Measurements from ENCODE around the gene CACNA1H.

The CACNA1H gene

GRCh38 chr16:1107141-1107540, 45.8 kb upstream of the CACNA1H start:
- no peak for DNase-seq
- Histone ChIP-seq H3K36me3 (ENCODE audit: control insufficient read depth in 1 of 2, insufficient read depth in 2 of 2, low read depth in 1 of 2, low read length in 2 of 2) (no peaks in the 10 kb centered on the region), H3K23ac (ENCODE audit: low read length in 2 of 2) (no peak overlapping the region), H3K4me1 (ENCODE audit: control insufficient read depth, insufficient read depth, low read depth, low read length) (peaks cover 15% of the 10 kb centered on the region), H3K4ac (ENCODE audit: low read depth in 1 of 2, low read length in 2 of 2) (no peak overlapping the region), H3K27me3 (ENCODE audit: control insufficient read depth in 1 of 2, insufficient read depth in 1 of 2, low read length in 2 of 2) (peaks cover 48 to 81% of the 10 kb centered on the region in 2 experiments), H3K18ac (ENCODE audit: low read depth in 1 of 2, low read length in 2 of 2) (no peak overlapping the region), H3K79me1 (replicated peaks; ENCODE audit: low read length, poor library complexity, severe bottlenecking) (no peaks in the 10 kb centered on the region), H3K9ac (ENCODE audit: low read length) (no peak overlapping the region), H4K8ac (ENCODE audit: low read length) (no peak overlapping the region), H3K27ac (ENCODE audit: low read length, poor library complexity, severe bottlenecking) (no peak overlapping the region), H4K91ac (ENCODE audit: low read length) (no peak overlapping the region), H2AFZ (ENCODE audit: low read depth, low read length) (no peak overlapping the region), H2BK5ac (ENCODE audit: low read depth, low read length, poor library complexity, severe bottlenecking) (no peak overlapping the region), H3K4me3 (ENCODE audit: insufficient read depth in 1 of 2, low read depth in 1 of 2, low read length in 2 of 2) (no peak overlapping the region), H2BK120ac (ENCODE audit: low read depth, low read length) (no peak overlapping the region), H2BK15ac (ENCODE audit: low read depth, poor library complexity, severe bottlenecking) (no peak overlapping the region), H3K4me2 (ENCODE audit: low read length, poor library complexity, severe bottlenecking) (no peak overlapping the region), H2AK5ac (ENCODE audit: low read length, severe bottlenecking) (no peak overlapping the region), H3K9me3 (ENCODE audit: control insufficient read depth, low read length) (peaks cover 3% of the 10 kb centered on the region), H3K14ac (ENCODE audit: low read length in 2 of 2) (no peak overlapping the region), H2BK12ac (ENCODE audit: low read length in 2 of 2) (no peak overlapping the region)
- 74% methylated on average over 22 of the region's 22 CpGs for WGBS

- Histone ChIP-seq H2BK15ac (ENCODE audit: low read depth, poor library complexity, severe bottlenecking) (no peak overlapping the region), H3K18ac (ENCODE audit: low read depth in 1 of 2, low read length in 2 of 2) (no peak overlapping the region), H3K9me3 (ENCODE audit: control insufficient read depth, low read length) (peaks cover 3% of the 10 kb centered on the region), H3K79me1 (replicated peaks; ENCODE audit: low read length, poor library complexity, severe bottlenecking) (no peaks in the 10 kb centered on the region), H3K9ac (ENCODE audit: low read length) (no peak overlapping the region), H2BK5ac (ENCODE audit: low read depth, low read length, poor library complexity, severe bottlenecking) (no peak overlapping the region), H3K23ac (ENCODE audit: low read length in 2 of 2) (no peak overlapping the region), H3K36me3 (ENCODE audit: control insufficient read depth in 1 of 2, insufficient read depth in 2 of 2, low read depth in 1 of 2, low read length in 2 of 2) (no peaks in the 10 kb centered on the region), H2AK5ac (ENCODE audit: low read length, severe bottlenecking) (no peak overlapping the region), H2BK12ac (ENCODE audit: low read length in 2 of 2) (no peak overlapping the region), H3K4me2 (ENCODE audit: low read length, poor library complexity, severe bottlenecking) (no peak overlapping the region), H3K4me3 (ENCODE audit: insufficient read depth in 1 of 2, low read depth in 1 of 2, low read length in 2 of 2) (no peak overlapping the region), H3K27me3 (ENCODE audit: control insufficient read depth in 1 of 2, insufficient read depth in 1 of 2, low read length in 2 of 2) (peaks cover 48 to 85% of the 10 kb centered on the region in 2 experiments), H2BK120ac (ENCODE audit: low read depth, low read length) (no peak overlapping the region), H4K8ac (ENCODE audit: low read length) (no peak overlapping the region), H3K14ac (ENCODE audit: low read length in 2 of 2) (no peak overlapping the region), H3K4ac (ENCODE audit: low read depth in 1 of 2, low read length in 2 of 2) (no peak overlapping the region), H2AFZ (ENCODE audit: low read depth, low read length) (no peak overlapping the region), H3K27ac (ENCODE audit: low read length, poor library complexity, severe bottlenecking) (no peak overlapping the region), H3K4me1 (ENCODE audit: control insufficient read depth, insufficient read depth, low read depth, low read length) (peaks cover 15% of the 10 kb centered on the region), H4K91ac (ENCODE audit: low read length) (no peak overlapping the region)
- DNase-seq, result no peak
- whole genome bisulfite sequencing, result 74% methylated on average over 12 of the region's 12 CpGs
These were observed 45.2 kb upstream of the CACNA1H start for GRCh38 chr16:1107731-1108130.

- Histone ChIP-seq H3K23ac (ENCODE audit: low read length in 2 of 2) (no peak overlapping the region), H4K8ac (ENCODE audit: low read length) (no peak overlapping the region), H2AK5ac (ENCODE audit: low read length, severe bottlenecking) (no peak overlapping the region), H2BK5ac (ENCODE audit: low read depth, low read length, poor library complexity, severe bottlenecking) (no peak overlapping the region), H3K36me3 (ENCODE audit: control insufficient read depth in 1 of 2, insufficient read depth in 2 of 2, low read depth in 1 of 2, low read length in 2 of 2) (no peaks in the 10 kb centered on the region), H2BK15ac (ENCODE audit: low read depth, poor library complexity, severe bottlenecking) (no peak overlapping the region), H2BK120ac (ENCODE audit: low read depth, low read length) (no peak overlapping the region), H3K18ac (ENCODE audit: low read depth in 1 of 2, low read length in 2 of 2) (no peak overlapping the region), H2BK12ac (ENCODE audit: low read length in 2 of 2) (no peak overlapping the region), H3K4me1 (ENCODE audit: control insufficient read depth, insufficient read depth, low read depth, low read length) (peaks cover 8% of the 10 kb centered on the region), H2AFZ (ENCODE audit: low read depth, low read length) (no peak overlapping the region), H3K4me3 (ENCODE audit: insufficient read depth in 1 of 2, low read depth in 1 of 2, low read length in 2 of 2) (no peak overlapping the region), H3K4ac (ENCODE audit: low read depth in 1 of 2, low read length in 2 of 2) (no peak overlapping the region), H3K79me1 (replicated peaks; ENCODE audit: low read length, poor library complexity, severe bottlenecking) (no peaks in the 10 kb centered on the region), H3K27ac (ENCODE audit: low read length, poor library complexity, severe bottlenecking) (no peak overlapping the region), H3K4me2 (ENCODE audit: low read length, poor library complexity, severe bottlenecking) (no peak overlapping the region), H3K9me3 (ENCODE audit: control insufficient read depth, low read length) (peaks cover 3% of the 10 kb centered on the region), H3K9ac (ENCODE audit: low read length) (no peak overlapping the region), H3K27me3 (ENCODE audit: control insufficient read depth in 1 of 2, insufficient read depth in 1 of 2, low read length in 2 of 2) (peaks cover 44 to 86% of the 10 kb centered on the region in 2 experiments), H4K91ac (ENCODE audit: low read length) (no peak overlapping the region), H3K14ac (ENCODE audit: low read length in 2 of 2) (no peak overlapping the region)
- 69% methylated on average over 42 of the region's 42 CpGs for WGBS
- DNase-seq, result no peak
These were observed 44.3 kb upstream of the CACNA1H start for GRCh38 chr16:1108299-1109252.

- H3K36me3 ChIP-seq (ENCODE audit: control insufficient read depth in 1 of 2, insufficient read depth in 2 of 2, low read depth in 1 of 2, low read length in 2 of 2), result no peaks in the 10 kb centered on the region
- H3K27me3 ChIP-seq (ENCODE audit: control insufficient read depth in 1 of 2, insufficient read depth in 1 of 2, low read length in 2 of 2), result peaks cover 34 to 82% of the 10 kb centered on the region in 2 experiments
- no peak overlapping the region for H3K4ac ChIP-seq (ENCODE audit: low read depth in 1 of 2, low read length in 2 of 2)
- no peak overlapping the region for H3K18ac ChIP-seq (ENCODE audit: low read depth in 1 of 2, low read length in 2 of 2)
- DNase-seq, result no peak
- no peak overlapping the region for H2BK120ac ChIP-seq (ENCODE audit: low read depth, low read length)
- H2BK12ac ChIP-seq (ENCODE audit: low read length in 2 of 2), result no peak overlapping the region
- peaks cover 8% of the 10 kb centered on the region for H3K4me1 ChIP-seq (ENCODE audit: control insufficient read depth, insufficient read depth, low read depth, low read length)
- no peak overlapping the region for H3K14ac ChIP-seq (ENCODE audit: low read length in 2 of 2)
- no peak overlapping the region for H2AFZ ChIP-seq (ENCODE audit: low read depth, low read length)
- H3K9me3 ChIP-seq (ENCODE audit: control insufficient read depth, low read length), result peaks cover 3% of the 10 kb centered on the region
- 58% methylated on average over 19 of the region's 19 CpGs for WGBS
- no peak overlapping the region for H3K4me2 ChIP-seq (ENCODE audit: low read length, poor library complexity, severe bottlenecking)
- H2BK15ac ChIP-seq (ENCODE audit: low read depth, poor library complexity, severe bottlenecking), result no peak overlapping the region
- no peak overlapping the region for H2BK5ac ChIP-seq (ENCODE audit: low read depth, low read length, poor library complexity, severe bottlenecking)
- H3K4me3 ChIP-seq (ENCODE audit: insufficient read depth in 1 of 2, low read depth in 1 of 2, low read length in 2 of 2), result no peak overlapping the region
- no peak overlapping the region for H4K8ac ChIP-seq (ENCODE audit: low read length)
- no peak overlapping the region for H4K91ac ChIP-seq (ENCODE audit: low read length)
- no peaks in the 10 kb centered on the region for H3K79me1 ChIP-seq (replicated peaks; ENCODE audit: low read length, poor library complexity, severe bottlenecking)
- no peak overlapping the region for H3K9ac ChIP-seq (ENCODE audit: low read length)
- H3K27ac ChIP-seq (ENCODE audit: low read length, poor library complexity, severe bottlenecking), result no peak overlapping the region
- H3K23ac ChIP-seq (ENCODE audit: low read length in 2 of 2), result no peak overlapping the region
- no peak overlapping the region for H2AK5ac ChIP-seq (ENCODE audit: low read length, severe bottlenecking)
These were observed 43.3 kb upstream of the CACNA1H start for GRCh38 chr16:1109648-1110047.
